ENCODE data around the gene CLIC5. TPM values are rescaled to one million over a fixed set of nuclear protein-coding genes. Genes with fewer than 3 reads are reported as not detected.

The CLIC5 gene
- total RNA-seq, 1 experiment from 2014 or later: 0.05 TPM

DNA sequence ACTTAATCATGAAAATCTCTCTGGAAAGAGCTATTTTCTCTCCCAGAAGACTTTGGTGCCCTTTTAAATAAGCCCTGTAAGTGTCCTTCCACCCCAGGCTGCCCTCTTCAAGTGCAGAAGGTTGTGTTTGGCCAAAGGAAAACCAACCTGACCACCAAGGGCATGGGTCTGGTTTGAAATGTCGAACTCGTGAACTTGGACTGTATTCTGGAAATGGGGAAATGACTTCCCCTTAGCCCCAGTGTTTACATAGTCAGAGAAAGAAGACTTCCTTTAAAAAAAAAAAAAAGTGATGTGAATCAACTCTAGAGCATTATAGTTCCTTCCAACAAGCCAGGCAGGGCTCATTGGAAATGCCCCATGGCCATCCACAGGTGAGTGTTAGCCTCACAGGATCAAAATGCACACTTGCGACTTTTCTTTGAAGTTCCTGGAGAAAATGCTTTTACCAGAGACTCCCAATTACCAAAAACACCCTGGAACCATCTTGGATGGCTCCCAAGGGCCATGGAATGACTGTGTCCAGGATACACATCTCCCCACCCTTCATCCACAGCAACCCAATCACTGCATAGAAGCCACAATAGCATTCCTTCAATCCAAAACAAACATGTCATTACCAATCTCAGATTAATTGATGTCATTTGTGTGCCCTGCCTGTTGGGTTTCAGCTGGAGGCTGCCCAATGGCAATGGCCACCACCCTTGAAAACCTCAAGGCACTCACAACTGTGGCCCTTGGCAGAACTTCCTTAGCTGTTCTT is 133.8 kb downstream of the CLIC5 start:
- H3K9me3 ChIP-seq (ENCODE audit: control insufficient read depth, insufficient read depth, low read depth, low read length): no peaks in the 10 kb centered on the region
- H3K4me1 ChIP-seq (ENCODE audit: control insufficient read depth, insufficient read depth, low read length): no peaks in the 10 kb centered on the region
- no peaks in the 10 kb centered on the region for H3K27me3 ChIP-seq (ENCODE audit: control insufficient read depth, insufficient read depth, low read length)
- H3K36me3 ChIP-seq (ENCODE audit: control insufficient read depth, insufficient read depth, low read length): no peaks in the 10 kb centered on the region
- BruUV-seq (replicated peaks): no TSS peak
- H3K27ac ChIP-seq (ENCODE audit: low read length): no peak overlapping the region
- in situ Hi-C loops (cut with HindIII; ENCODE audit: low pct_unique_long_range_greater_than_20kb, low sequenced_read_pairs): no loop called here
- POLR2A ChIA-PET: no interaction called here
- CTCF ChIA-PET: no interaction called here
- intact Hi-C loops (cut with micrococcal nuclease; ENCODE audit: unreplicated experiment): no loop called here
- TF ChIP-seq, protein P1, sequence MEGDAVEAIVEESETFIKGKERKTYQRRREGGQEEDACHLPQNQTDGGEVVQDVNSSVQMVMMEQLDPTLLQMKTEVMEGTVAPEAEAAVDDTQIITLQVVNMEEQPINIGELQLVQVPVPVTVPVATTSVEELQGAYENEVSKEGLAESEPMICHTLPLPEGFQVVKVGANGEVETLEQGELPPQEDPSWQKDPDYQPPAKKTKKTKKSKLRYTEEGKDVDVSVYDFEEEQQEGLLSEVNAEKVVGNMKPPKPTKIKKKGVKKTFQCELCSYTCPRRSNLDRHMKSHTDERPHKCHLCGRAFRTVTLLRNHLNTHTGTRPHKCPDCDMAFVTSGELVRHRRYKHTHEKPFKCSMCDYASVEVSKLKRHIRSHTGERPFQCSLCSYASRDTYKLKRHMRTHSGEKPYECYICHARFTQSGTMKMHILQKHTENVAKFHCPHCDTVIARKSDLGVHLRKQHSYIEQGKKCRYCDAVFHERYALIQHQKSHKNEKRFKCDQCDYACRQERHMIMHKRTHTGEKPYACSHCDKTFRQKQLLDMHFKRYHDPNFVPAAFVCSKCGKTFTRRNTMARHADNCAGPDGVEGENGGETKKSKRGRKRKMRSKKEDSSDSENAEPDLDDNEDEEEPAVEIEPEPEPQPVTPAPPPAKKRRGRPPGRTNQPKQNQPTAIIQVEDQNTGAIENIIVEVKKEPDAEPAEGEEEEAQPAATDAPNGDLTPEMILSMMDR (IDR thresholded peaks at IDR 0.05): no peak
- TF ChIP-seq TCF7L2 (IDR thresholded peaks at IDR 0.05; ENCODE audit: low read depth, low read length): no peak
- no peak for TF ChIP-seq POLR2AphosphoS5 (IDR thresholded peaks at IDR 0.05; ENCODE audit: low read depth, low read length)
- TF ChIP-seq, protein P2, sequence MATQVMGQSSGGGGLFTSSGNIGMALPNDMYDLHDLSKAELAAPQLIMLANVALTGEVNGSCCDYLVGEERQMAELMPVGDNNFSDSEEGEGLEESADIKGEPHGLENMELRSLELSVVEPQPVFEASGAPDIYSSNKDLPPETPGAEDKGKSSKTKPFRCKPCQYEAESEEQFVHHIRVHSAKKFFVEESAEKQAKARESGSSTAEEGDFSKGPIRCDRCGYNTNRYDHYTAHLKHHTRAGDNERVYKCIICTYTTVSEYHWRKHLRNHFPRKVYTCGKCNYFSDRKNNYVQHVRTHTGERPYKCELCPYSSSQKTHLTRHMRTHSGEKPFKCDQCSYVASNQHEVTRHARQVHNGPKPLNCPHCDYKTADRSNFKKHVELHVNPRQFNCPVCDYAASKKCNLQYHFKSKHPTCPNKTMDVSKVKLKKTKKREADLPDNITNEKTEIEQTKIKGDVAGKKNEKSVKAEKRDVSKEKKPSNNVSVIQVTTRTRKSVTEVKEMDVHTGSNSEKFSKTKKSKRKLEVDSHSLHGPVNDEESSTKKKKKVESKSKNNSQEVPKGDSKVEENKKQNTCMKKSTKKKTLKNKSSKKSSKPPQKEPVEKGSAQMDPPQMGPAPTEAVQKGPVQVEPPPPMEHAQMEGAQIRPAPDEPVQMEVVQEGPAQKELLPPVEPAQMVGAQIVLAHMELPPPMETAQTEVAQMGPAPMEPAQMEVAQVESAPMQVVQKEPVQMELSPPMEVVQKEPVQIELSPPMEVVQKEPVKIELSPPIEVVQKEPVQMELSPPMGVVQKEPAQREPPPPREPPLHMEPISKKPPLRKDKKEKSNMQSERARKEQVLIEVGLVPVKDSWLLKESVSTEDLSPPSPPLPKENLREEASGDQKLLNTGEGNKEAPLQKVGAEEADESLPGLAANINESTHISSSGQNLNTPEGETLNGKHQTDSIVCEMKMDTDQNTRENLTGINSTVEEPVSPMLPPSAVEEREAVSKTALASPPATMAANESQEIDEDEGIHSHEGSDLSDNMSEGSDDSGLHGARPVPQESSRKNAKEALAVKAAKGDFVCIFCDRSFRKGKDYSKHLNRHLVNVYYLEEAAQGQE (IDR thresholded peaks at IDR 0.05; ENCODE audit: insufficient read depth in 1 of 2, low read depth in 2 of 2, low read length in 1 of 2): no peak
- TF ChIP-seq SIN3A (IDR thresholded peaks at IDR 0.05; ENCODE audit: borderline replicate concordance, insufficient read depth, low read depth, low read length): no peak
- no peak for ATAC-seq
- no peak for DNase-seq (ENCODE audit: low read depth, low spot score)
- no peak overlapping the region for H3K4me3 ChIP-seq (ENCODE audit: low read depth in 2 of 2, low read length in 2 of 2)

GRCh38 chr6:45880676-45881075 is 135.0 kb downstream of the CLIC5 start:
- Histone ChIP-seq H3K36me3 (ENCODE audit: control insufficient read depth, insufficient read depth, low read length) (no peaks in the 10 kb centered on the region), H3K4me1 (ENCODE audit: control insufficient read depth, insufficient read depth, low read length) (no peaks in the 10 kb centered on the region), H3K9me3 (ENCODE audit: control insufficient read depth, insufficient read depth, low read depth, low read length) (no peaks in the 10 kb centered on the region), H3K4me3 (ENCODE audit: low read depth in 2 of 2, low read length in 2 of 2) (no peak overlapping the region), H3K27me3 (ENCODE audit: control insufficient read depth, insufficient read depth, low read length) (no peaks in the 10 kb centered on the region), H3K27ac (ENCODE audit: low read length) (no peak overlapping the region)
- intact Hi-C loops (cut with micrococcal nuclease; ENCODE audit: unreplicated experiment) (no loop called here), in situ Hi-C loops (cut with HindIII; ENCODE audit: low pct_unique_long_range_greater_than_20kb, low sequenced_read_pairs) (no loop called here)
- ATAC-seq: no peak
- POLR2A ChIA-PET: interaction anchor here (0.6 kb wide), 1 partner anchor 117 kb away, joined by 3 read pairs; no protein-coding TSS in a partner anchor
- TF ChIP-seq SIN3A (IDR thresholded peaks at IDR 0.05; ENCODE audit: borderline replicate concordance, insufficient read depth, low read depth, low read length) (no peak), TCF7L2 (IDR thresholded peaks at IDR 0.05; ENCODE audit: low read depth, low read length) (no peak), POLR2AphosphoS5 (IDR thresholded peaks at IDR 0.05; ENCODE audit: low read depth, low read length) (no peak)
- TF ChIP-seq, protein P1 (IDR thresholded peaks at IDR 0.05): no peak
- TF ChIP-seq, protein P2 (IDR thresholded peaks at IDR 0.05; ENCODE audit: insufficient read depth in 1 of 2, low read depth in 2 of 2, low read length in 1 of 2): no peak
- no peak for DNase-seq (ENCODE audit: low read depth, low spot score)
- CTCF ChIA-PET: no interaction called here
- no TSS peak for BruUV-seq (replicated peaks)

All from Panc1 (cell line).